Testis (tissue), 5 donors: ENCODE data around the gene CTSK. TPM values are rescaled to one million over a fixed set of nuclear protein-coding genes. Genes with fewer than 3 reads are reported as not detected.
A peak's percentile ranks its signal among the peaks of the same experiment; 100 is the strongest.
"Not testable (repeated sequence)": the region's sequence is repeated elsewhere in the genome, so short reads cannot be mapped to it uniquely, and the experiment has no call there.

Experiments used
- DNase-seq: peaks from one replicate; pipeline ENCODE4 v3.0.0-alpha.2; 2019
- H3K27ac ChIP-seq, 2 donors: fragments of 200-600 bp; sonication (generic); one replicate each; pipeline ENCODE4 v1.5.1; 2019
- H3K27me3 ChIP-seq: fragments of 200-600 bp; sonication (generic); one replicate; pipeline ENCODE4 v1.5.1; 2019
- H3K36me3 ChIP-seq: fragments of 200-600 bp; sonication (generic); one replicate; pipeline ENCODE4 v1.5.1; 2017; ENCODE audit warnings: low read depth; ENCODE audit errors: missing control alignments
- H3K4me1 ChIP-seq: fragments of 200-600 bp; sonication (generic); one replicate; pipeline ENCODE4 v1.5.1; 2019
- H3K4me3 ChIP-seq, 2 donors: fragments of 200-600 bp; sonication (generic); one replicate each; pipeline ENCODE4 v1.5.1; 2017 to 2019
- H3K9me3 ChIP-seq: fragments of 200-600 bp; sonication (generic); one replicate; pipeline ENCODE4 v1.5.1; 2017
- POLR2A ChIP-seq: fragments of 450-650 bp; IDR thresholded peaks from one replicate; pipeline ENCODE4 v1.6.1; 2017; ENCODE audit warnings: antibody characterized with exemption, mild to moderate bottlenecking, moderate library complexity
- WGBS, 2 donors: methylation state at CpG; one replicate each; pipeline ENCODE4 v1.1.5; 2018; 5-methylcytosine and 5-hydroxymethylcytosine counted together
- intact Hi-C: fragments of 100-400 bp; cut with DNase I; formaldehyde crosslinking; loops from one replicate; pipeline ENCODE4 v1.15.1; 2023; ENCODE audit warnings: low total_unique reads
- long read RNA-seq, 2 donors: transcript quantifications; one replicate each; lab custom pipeline, GENCODE V29; 2026
- polyA plus RNA-seq: library from polyadenylated mRNA; stranded (reverse); fragments of 350-450 nt; fragmentation: Illumina TruSeq; extraction: RNeasy Lipid Tissue Mini Kit (QIAGEN cat#74804); gene quantifications from one replicate; pipeline ENCODE4 v1.2.3, GENCODE V29; 2014; ENCODE audit warnings: low read depth, low replicate concordance; ENCODE audit not compliant: insufficient read depth
- total RNA-seq, 2 donors: library from RNA; depleted of rRNA; stranded (reverse); fragments of >200 nt; gene quantifications; one replicate each; pipeline ENCODE4 v1.2.3, GENCODE V29; 2016
- TF ChIP-seq, protein P1 (sequence below), 3 experiments: fragments of 450-650 bp in 2 of 3; fragments of 200-600 bp in 1 of 3; sonication (generic) in 1 of 3; IDR thresholded peaks; one replicate each; pipeline ENCODE4 v1.5.1; 2016 to 2019; ENCODE audit warnings: antibody characterized with exemption in 3 of 3, mild to moderate bottlenecking in 2 of 3, moderate library complexity in 1 of 3

The CTSK gene
- 10 to 100 TPM; 15.4 to 24.7 TPM for total RNA-seq
- 56.9 TPM for polyA plus RNA-seq
- long read RNA-seq, donor 1, transcript CTSK-201 (8 exons, 1,692 nt): major isoform, 12 of 12 reads
- long read RNA-seq, donor 1, partial matches to known transcripts: 0 of 12 reads
- long read RNA-seq, donor 1, other reads (novel, unspliced or antisense): 0 of 12 reads
- long read RNA-seq, donor 2, partial matches to known transcripts: 6 of 7 reads
- long read RNA-seq, donor 2, other reads (novel, unspliced or antisense): 0 of 7 reads

DNA sequence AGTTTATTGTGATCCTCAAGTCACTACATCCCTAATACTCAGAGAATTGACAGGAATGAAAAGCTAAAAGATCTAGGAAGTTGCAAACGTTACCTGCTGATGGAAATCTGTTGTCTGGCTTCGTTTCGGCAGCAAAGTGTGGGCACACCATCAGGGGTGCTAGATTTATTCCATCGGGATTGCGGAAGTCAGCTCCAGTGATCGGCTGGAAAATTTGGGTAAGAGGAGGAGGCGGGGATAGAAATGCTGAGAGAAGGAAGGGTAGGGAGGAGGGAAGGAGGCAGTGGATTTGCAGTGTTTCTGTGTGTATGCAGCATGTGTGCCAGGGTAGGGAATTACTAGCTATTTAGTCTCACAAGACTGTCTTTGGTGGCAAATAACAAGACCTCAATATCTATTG is at the start of gene CTSK:
Gene CTSK (minus strand): TSS at position 140 of the 400 bp plus-strand sequence. CDS start 1,455 bp downstream, outside the sequence.
- peak within 1 kb of the TSS in 1 of 2 donors; percentile 62 for H3K27ac ChIP-seq
- no peaks in the 10 kb centered on the region for H3K9me3 ChIP-seq
- peak; percentile 22 for DNase-seq
- TF ChIP-seq, protein P1, sequence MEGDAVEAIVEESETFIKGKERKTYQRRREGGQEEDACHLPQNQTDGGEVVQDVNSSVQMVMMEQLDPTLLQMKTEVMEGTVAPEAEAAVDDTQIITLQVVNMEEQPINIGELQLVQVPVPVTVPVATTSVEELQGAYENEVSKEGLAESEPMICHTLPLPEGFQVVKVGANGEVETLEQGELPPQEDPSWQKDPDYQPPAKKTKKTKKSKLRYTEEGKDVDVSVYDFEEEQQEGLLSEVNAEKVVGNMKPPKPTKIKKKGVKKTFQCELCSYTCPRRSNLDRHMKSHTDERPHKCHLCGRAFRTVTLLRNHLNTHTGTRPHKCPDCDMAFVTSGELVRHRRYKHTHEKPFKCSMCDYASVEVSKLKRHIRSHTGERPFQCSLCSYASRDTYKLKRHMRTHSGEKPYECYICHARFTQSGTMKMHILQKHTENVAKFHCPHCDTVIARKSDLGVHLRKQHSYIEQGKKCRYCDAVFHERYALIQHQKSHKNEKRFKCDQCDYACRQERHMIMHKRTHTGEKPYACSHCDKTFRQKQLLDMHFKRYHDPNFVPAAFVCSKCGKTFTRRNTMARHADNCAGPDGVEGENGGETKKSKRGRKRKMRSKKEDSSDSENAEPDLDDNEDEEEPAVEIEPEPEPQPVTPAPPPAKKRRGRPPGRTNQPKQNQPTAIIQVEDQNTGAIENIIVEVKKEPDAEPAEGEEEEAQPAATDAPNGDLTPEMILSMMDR (IDR thresholded peaks at IDR 0.05): no peak
- TF ChIP-seq POLR2A: no peak
- no peaks in the 10 kb centered on the region for H3K4me1 ChIP-seq
- H3K4me3 ChIP-seq: peak within 1 kb of the TSS; percentile 1 to 7
- H3K27me3 ChIP-seq: no peaks in the 10 kb centered on the region
- intact Hi-C loops: no loop called here
- WGBS, 2 donors: 37 to 51% methylated on average over 7 of the region's 7 CpGs
- no peaks in the 10 kb centered on the region for H3K36me3 ChIP-seq

DNA sequence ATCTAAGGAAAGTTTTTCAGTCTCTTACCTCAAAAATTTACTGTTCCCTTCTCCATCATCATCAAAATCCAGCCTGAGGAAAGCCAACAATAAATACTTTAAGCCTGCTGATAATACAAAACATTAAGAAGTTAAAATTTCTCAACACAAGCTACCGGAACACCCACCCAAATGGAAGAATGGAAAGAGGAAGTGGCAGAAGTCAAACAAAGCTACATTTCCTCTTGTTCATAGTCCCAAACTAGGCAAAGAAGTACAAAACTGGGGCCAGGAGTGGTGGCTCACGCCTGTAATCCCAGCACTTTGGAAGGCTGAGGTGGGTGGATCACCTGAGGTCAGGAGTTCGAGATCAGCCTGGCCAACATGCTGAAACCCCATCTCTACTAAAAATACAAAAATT is 44.7 kb upstream of the CTSK start:
- H3K4me1 ChIP-seq, DNase-seq, intact Hi-C loops, H3K27me3 ChIP-seq, H3K36me3 ChIP-seq, H3K4me3 ChIP-seq, H3K9me3 ChIP-seq: not testable (repeated sequence)
- peak overlapping the region in 1 of 2 donors; percentile 44 for H3K27ac ChIP-seq
- 85 to 94% methylated on average over 3 of the region's 3 CpGs for WGBS, 2 donors

DNA sequence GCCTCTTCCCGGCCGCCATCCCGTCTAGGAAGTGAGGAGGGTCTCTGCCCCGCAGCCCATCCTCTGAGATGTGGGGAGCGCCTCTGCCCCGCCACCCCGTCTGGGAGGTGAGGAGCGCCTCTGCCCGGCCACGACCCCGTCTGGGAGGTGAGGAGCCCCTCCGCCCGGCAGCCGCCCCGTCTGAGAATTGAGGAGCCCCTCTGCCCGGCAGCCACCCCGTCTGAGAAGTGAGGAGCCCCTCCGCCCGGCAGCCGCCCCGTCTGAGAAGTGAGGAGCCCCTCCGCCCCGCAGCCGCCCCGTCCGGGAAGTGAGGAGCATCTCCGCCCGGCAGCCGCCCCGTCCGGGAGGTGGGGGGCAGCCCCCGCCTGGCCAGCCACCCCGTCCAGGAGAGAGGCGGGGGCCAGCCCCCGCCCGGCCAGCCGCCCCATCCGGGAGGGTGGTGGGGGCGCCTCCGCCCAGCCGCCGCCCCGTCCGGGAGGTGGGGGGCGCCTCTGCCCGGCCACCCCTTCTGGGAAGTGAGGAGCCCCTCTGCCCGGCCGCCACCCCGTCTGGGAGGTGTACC is 42.8 kb upstream of the CTSK start:
- H3K4me1 ChIP-seq: peaks cover 12% of the 10 kb centered on the region
- H3K9me3 ChIP-seq, H3K4me3 ChIP-seq, DNase-seq, H3K27ac ChIP-seq, intact Hi-C loops, H3K27me3 ChIP-seq, H3K36me3 ChIP-seq: not testable (repeated sequence)
- 94 to 100% methylated on average over 2 to 41 of the region's 49 CpGs for WGBS, 2 donors

DNA sequence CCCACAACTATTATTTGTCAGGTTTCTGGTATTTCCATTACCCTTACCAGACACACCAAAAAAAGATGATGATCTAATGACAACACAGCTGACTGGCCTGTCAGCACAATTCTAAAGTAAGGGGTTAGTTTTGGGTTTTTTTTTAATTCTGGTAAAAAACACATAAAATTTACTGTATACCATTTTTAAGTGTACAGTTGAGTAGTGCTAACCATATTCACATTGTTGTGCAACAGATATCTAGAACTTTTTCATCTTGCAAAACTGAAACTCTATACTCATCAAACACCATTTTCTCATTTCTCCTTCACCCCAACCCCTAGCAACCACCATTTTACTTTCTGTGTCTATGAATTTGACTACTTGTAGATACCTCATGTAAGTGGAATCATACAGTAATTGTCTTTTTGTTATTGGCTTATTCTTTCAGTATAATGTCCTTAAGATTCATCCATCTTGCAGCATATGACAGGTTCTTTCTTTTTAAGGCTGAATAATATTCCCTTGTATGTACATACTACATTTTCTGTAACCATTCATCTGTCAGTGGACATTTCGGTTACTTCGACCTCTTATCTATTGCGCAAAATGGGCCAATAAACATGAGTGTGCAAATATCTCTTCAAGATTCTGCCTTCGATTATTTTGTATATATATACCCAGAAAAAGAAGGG is 38.5 kb upstream of the CTSK start:
- Histone ChIP-seq H3K27ac (no peak overlapping the region), H3K36me3 (no peaks in the 10 kb centered on the region), H3K9me3 (no peaks in the 10 kb centered on the region), H3K4me1 (peaks cover 26% of the 10 kb centered on the region), H3K27me3 (no peaks in the 10 kb centered on the region), H3K4me3 (no peak overlapping the region)
- no peak for TF ChIP-seq POLR2A
- TF ChIP-seq, protein P1 (IDR thresholded peaks at IDR 0.05): no peak
- 92 to 98% methylated on average over 4 of the region's 4 CpGs for WGBS, 2 donors
- no peak for DNase-seq
- intact Hi-C loops: no loop called here

DNA sequence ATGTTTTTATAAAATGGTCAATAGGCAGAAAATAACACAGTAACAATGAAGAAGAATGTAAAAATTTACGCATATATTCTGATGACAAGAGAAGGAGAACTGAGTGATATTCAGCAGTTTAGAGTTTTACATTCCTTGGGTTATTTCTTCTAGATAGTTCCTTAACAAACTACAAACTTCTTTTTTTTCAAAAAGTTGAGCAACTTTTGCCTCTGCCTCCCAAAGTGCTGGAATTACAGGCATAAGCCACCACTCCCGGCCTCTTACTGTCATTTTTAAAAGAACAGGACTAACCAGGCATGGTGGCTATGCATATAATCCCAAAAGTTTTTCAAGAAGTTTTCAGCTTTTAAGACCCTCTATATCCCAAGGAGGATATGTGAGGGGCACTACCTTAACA is 35.4 kb upstream of the CTSK start:
- Histone ChIP-seq H3K27ac (no peak overlapping the region), H3K4me1 (peaks cover 27% of the 10 kb centered on the region), H3K27me3 (no peaks in the 10 kb centered on the region), H3K36me3 (no peaks in the 10 kb centered on the region), H3K4me3 (no peak overlapping the region), H3K9me3 (no peaks in the 10 kb centered on the region)
- no peak for DNase-seq
- no peak for TF ChIP-seq POLR2A
- TF ChIP-seq, protein P1 (IDR thresholded peaks at IDR 0.05): no peak
- intact Hi-C loops: no loop called here
- 86 to 89% methylated on average over 2 of the region's 2 CpGs for WGBS, 2 donors
